HepG2 (cell line): ENCODE results near the gene UBXN2A. TPM values are rescaled to one million over a fixed set of nuclear protein-coding genes. Genes with fewer than 3 reads are reported as not detected.

ENCODE experiments used
- CREM ChIP-seq, 2 experiments: sonication (generic) in 1 of 2; formaldehyde crosslinking in 1 of 2; IDR thresholded peaks; 2 replicates each; pipeline versions ENCODE4 v1.4.0 to v1.6.1; 2016 to 2020; ENCODE audit warnings: antibody characterized with exemption in 1 of 2, mild to moderate bottlenecking in 1 of 2, missing genetic modification reagents in 1 of 2
- DRAP1 ChIP-seq: IDR thresholded peaks from 2 replicates; pipeline ENCODE4 v1.6.1; 2016; ENCODE audit warnings: missing genetic modification reagents, missing compliant biosample characterization
- HNRNPUL1 ChIP-seq: fragments of 200-400 bp; formaldehyde crosslinking; IDR thresholded peaks from 2 replicates; pipeline ENCODE4 v1.6.1; 2017; ENCODE audit warnings: low read depth, mild to moderate bottlenecking, low read length, moderate library complexity
- KLF15 ChIP-seq: sonication (generic); formaldehyde crosslinking; IDR thresholded peaks from 2 replicates; pipeline ENCODE4 v1.8.1; 2023; ENCODE audit warnings: borderline replicate concordance, mild to moderate bottlenecking, inconsistent platforms, missing genetic modification reagents, mixed read lengths
- MIER2 ChIP-seq: IDR thresholded peaks from 2 replicates; pipeline ENCODE4 v1.6.1; 2016; ENCODE audit warnings: missing biosample characterization, missing genetic modification reagents
- MIXL1 ChIP-seq: IDR thresholded peaks from 2 replicates; pipeline ENCODE4 v1.6.1; 2016
- POGK ChIP-seq: sonication (generic); formaldehyde crosslinking; conservative IDR thresholded peaks from 2 replicates; pipeline ENCODE4 v1.8.0; 2022; ENCODE audit warnings: mild to moderate bottlenecking, moderate library complexity, missing genetic modification reagents
- RBFOX2 ChIP-seq: fragments of 200-400 bp; formaldehyde crosslinking; IDR thresholded peaks from 2 replicates; pipeline ENCODE4 v1.6.1; 2017; ENCODE audit warnings: low read depth, mild to moderate bottlenecking, low read length
- SKIL ChIP-seq: sonication (generic); formaldehyde crosslinking; IDR thresholded peaks from 2 replicates; pipeline ENCODE4 v1.8.0; 2022; ENCODE audit warnings: missing genetic modification reagents, mild to moderate bottlenecking, moderate library complexity, borderline replicate concordance
- TCF7 ChIP-seq: sonication (generic); IDR thresholded peaks from 2 replicates; pipeline ENCODE4 v1.6.1; 2016; ENCODE audit warnings: antibody characterized with exemption, low read depth
- TFDP2 ChIP-seq: sonication (generic); formaldehyde crosslinking; IDR thresholded peaks from 2 replicates; pipeline ENCODE4 v1.4.0; 2020; ENCODE audit warnings: missing genetic modification reagents
- ZBTB25 ChIP-seq: IDR thresholded peaks from 2 replicates; pipeline ENCODE4 v1.6.1; 2018; ENCODE audit warnings: missing genetic modification reagents
- ZGPAT ChIP-seq: IDR thresholded peaks from 2 replicates; pipeline ENCODE4 v1.6.1; 2016; ENCODE audit warnings: mild to moderate bottlenecking
- ZNF225 ChIP-seq: sonication (generic); formaldehyde crosslinking; IDR thresholded peaks from 2 replicates; pipeline ENCODE4 v1.4.0; 2020; ENCODE audit warnings: mild to moderate bottlenecking, missing genetic modification reagents
- ZNF354B ChIP-seq: sonication (generic); formaldehyde crosslinking; IDR thresholded peaks from 2 replicates; pipeline ENCODE4 v1.8.0; 2022; ENCODE audit warnings: mild to moderate bottlenecking, missing genetic modification reagents
- ZNF501 ChIP-seq: sonication (generic); formaldehyde crosslinking; IDR thresholded peaks from 2 replicates; pipeline ENCODE4 v1.5.1; 2020; ENCODE audit warnings: mild to moderate bottlenecking, moderate library complexity, missing genetic modification reagents
- ZNF563 ChIP-seq: sonication (generic); formaldehyde crosslinking; IDR thresholded peaks from 2 replicates; pipeline ENCODE4 v1.8.0; 2022; ENCODE audit warnings: mild to moderate bottlenecking, moderate library complexity, missing genetic modification reagents
- polyA plus RNA-seq, 8 experiments: library from polyadenylated mRNA; depleted of rRNA in 3 of 8; stranded (reverse) in 7 of 8; unstranded in 1 of 8; fragments of >200 nt; fragmentation: Illumina TruSeq in 4 of 8; extraction: Trizol in 4 of 8; gene quantifications; 2 replicates each; pipeline versions ENCODE4 v1.2.1 to v1.2.3, GENCODE V29; 2011 to 2016; ENCODE audit warnings: low read depth in 4 of 8, missing spikeins in 1 of 8, mixed read lengths in 1 of 8; ENCODE audit not compliant: insufficient read depth in 1 of 8
- total RNA-seq, 5 experiments: library from RNA; depleted of rRNA; stranded (reverse); fragments of >200 nt; fragmentation: Illumina TruSeq; extraction: Trizol; gene quantifications; 2 replicates each; pipeline ENCODE4 v1.2.3, GENCODE V29; 2016; ENCODE audit warnings: low read depth in 1 of 5
- TF ChIP-seq, protein P1 (sequence below): conservative IDR thresholded peaks from 2 replicates; pipeline ENCODE4 v1.6.1; 2018; ENCODE audit warnings: missing genetic modification reagents

Gene UBXN2A
- total and polyA plus RNA-seq, 2 of the 13 experiments (the other 11 are each of a cell fraction or from before 2014, with no cell fraction given) = 8.3 to 20.9 TPM

GRCh38 chr2:23940718-23941620, 706 bp downstream of the UBXN2A start (continued):
- TF ChIP-seq SKIL (CRISPR knock-in tag) (no peak), RBFOX2 (peak; percentile 47), HNRNPUL1 (no peak), TFDP2 (CRISPR knock-in tag) (no peak), ZNF225 (CRISPR knock-in tag) (no peak), ZBTB25 (CRISPR knock-in tag) (no peak), TCF7 (no peak), POGK (CRISPR knock-in tag) (no peak), ZNF501 (CRISPR knock-in tag) (no peak), ZNF354B (CRISPR knock-in tag) (no peak), MIXL1 (CRISPR knock-in tag) (no peak), MIER2 (CRISPR knock-in tag) (no peak), ZNF563 (CRISPR knock-in tag) (no peak; the same call in 1 of the 2 replicates), KLF15 (CRISPR knock-in tag) (peak; percentile 56; the same call in 1 of the 2 replicates), CREM (IDR thresholded peaks at IDR 0.05) (no peak), CREM (CRISPR knock-in tag; IDR thresholded peaks at IDR 0.05) (no peak), DRAP1 (CRISPR knock-in tag) (no peak), ZGPAT (CRISPR knock-in tag) (no peak)
- TF ChIP-seq, protein P1, sequence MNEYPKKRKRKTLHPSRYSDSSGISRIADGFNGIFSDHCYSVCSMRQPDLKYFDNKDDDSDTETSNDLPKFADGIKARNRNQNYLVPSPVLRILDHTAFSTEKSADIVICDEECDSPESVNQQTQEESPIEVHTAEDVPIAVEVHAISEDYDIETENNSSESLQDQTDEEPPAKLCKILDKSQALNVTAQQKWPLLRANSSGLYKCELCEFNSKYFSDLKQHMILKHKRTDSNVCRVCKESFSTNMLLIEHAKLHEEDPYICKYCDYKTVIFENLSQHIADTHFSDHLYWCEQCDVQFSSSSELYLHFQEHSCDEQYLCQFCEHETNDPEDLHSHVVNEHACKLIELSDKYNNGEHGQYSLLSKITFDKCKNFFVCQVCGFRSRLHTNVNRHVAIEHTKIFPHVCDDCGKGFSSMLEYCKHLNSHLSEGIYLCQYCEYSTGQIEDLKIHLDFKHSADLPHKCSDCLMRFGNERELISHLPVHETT = no peak
